DND-41 (cell line): ENCODE results near the gene TIMM8B.

ENCODE experiments used
- CTCF ChIP-seq: IDR thresholded peaks from 2 replicates; pipeline ENCODE4 v1.5.1; 2012; ENCODE audit warnings: borderline replicate concordance, low read length, moderate library complexity, mild to moderate bottlenecking; ENCODE audit not compliant: poor library complexity, severe bottlenecking; ENCODE audit errors: extremely low read depth
- EZH2 ChIP-seq: IDR thresholded peaks from 3 replicates; pipeline ENCODE4 v1.6.1; 2012; ENCODE audit warnings: borderline replicate concordance, low read depth, mild to moderate bottlenecking, moderate library complexity, low read length, inconsistent platforms; ENCODE audit not compliant: severe bottlenecking

- TF ChIP-seq CTCF (no peak), EZH2 (no peak)
These were observed 29.4 kb downstream of the TIMM8B start for GRCh38 chr11:112057170-112057569.
